ENCODE results near the gene PBX1.

GRCh38 chr1:164713456-164714207 is 154.6 kb downstream of the PBX1 start:
- TF ChIP-seq CTCF (IDR thresholded peaks at IDR 0.05): no peak
- TF ChIP-seq POLR2A (IDR thresholded peaks at IDR 0.05): no peak
- no peak for TF ChIP-seq POLR2AphosphoS5 (IDR thresholded peaks at IDR 0.05)

Measured in breast epithelium (tissue), 3 donors.